Astrocyte (in vitro differentiated cells and primary cell): ENCODE measurements around the gene ADCY3. TPM values are rescaled to one million over a fixed set of nuclear protein-coding genes. Genes with fewer than 3 reads are reported as not detected.

Experiments used
- DNase-seq: peaks from one replicate; pipeline ENCODE4 v3.0.0-alpha.2; 2010; ENCODE audit warnings: low read depth
- FAIRE-seq: peaks from 2 replicates; lab custom pipeline; 2011; peaks lifted over from hg19 to GRCh38; lab: Jason Lieb, UNC
- H2AFZ ChIP-seq: 2 replicates; pipeline ENCODE4 v1.6.0; 2012; ENCODE audit warnings: low read depth, low read length, inconsistent platforms
- H3K27ac ChIP-seq: 2 replicates; pipeline ENCODE4 v1.5.1; 2011; ENCODE audit warnings: low read depth, low read length, inconsistent platforms
- H3K27me3 ChIP-seq: 2 replicates; pipeline ENCODE4 v1.6.0; 2011; ENCODE audit warnings: low read length, inconsistent platforms; ENCODE audit not compliant: insufficient read depth
- H3K36me3 ChIP-seq: 2 replicates; pipeline ENCODE4 v1.5.1; 2011; ENCODE audit warnings: low read length, inconsistent platforms; ENCODE audit not compliant: insufficient read depth
- H3K4me1 ChIP-seq: 2 replicates; pipeline ENCODE4 v1.5.1; 2011; ENCODE audit warnings: low read length, inconsistent platforms; ENCODE audit not compliant: insufficient read depth
- H3K4me2 ChIP-seq: 2 replicates; pipeline ENCODE4 v1.6.0; 2012; ENCODE audit warnings: low read length, inconsistent platforms
- H3K4me3 ChIP-seq: 2 replicates; pipeline ENCODE4 v1.5.1; 2011; ENCODE audit warnings: low read depth, mild to moderate bottlenecking, low read length, inconsistent platforms; ENCODE audit not compliant: insufficient read depth
- H3K79me2 ChIP-seq: 2 replicates; pipeline ENCODE4 v1.6.0; 2012; ENCODE audit warnings: mild to moderate bottlenecking, low read length, inconsistent platforms; ENCODE audit not compliant: insufficient read depth
- H3K9ac ChIP-seq: 2 replicates; pipeline ENCODE4 v1.6.0; 2012; ENCODE audit warnings: mild to moderate bottlenecking, low read length, inconsistent platforms
- H3K9me3 ChIP-seq: 2 replicates; pipeline ENCODE4 v1.5.1; 2012; ENCODE audit warnings: low read depth, mild to moderate bottlenecking, low read length, inconsistent platforms; ENCODE audit not compliant: insufficient read depth
- H4K20me1 ChIP-seq: 2 replicates; pipeline ENCODE4 v1.6.0; 2012; ENCODE audit warnings: low read length, inconsistent platforms; ENCODE audit not compliant: insufficient read depth
- H3K27ac Mint-ChIP-seq: one replicate; pipeline ENCODE4 v1.8.0; 2021; ENCODE audit warnings: mild to moderate bottlenecking, mixed read lengths; ENCODE audit not compliant: unreplicated experiment
- H3K27me3 Mint-ChIP-seq: one replicate; pipeline ENCODE4 v1.8.0; 2021; ENCODE audit warnings: low read depth, mixed read lengths; ENCODE audit not compliant: unreplicated experiment
- H3K36me3 Mint-ChIP-seq: one replicate; pipeline ENCODE4 v1.8.0; 2021; ENCODE audit warnings: low read depth, mixed read lengths; ENCODE audit not compliant: unreplicated experiment
- H3K4me1 Mint-ChIP-seq: one replicate; pipeline ENCODE4 v1.8.0; 2021; ENCODE audit warnings: low read depth, mixed read lengths; ENCODE audit not compliant: unreplicated experiment
- H3K4me3 Mint-ChIP-seq: one replicate; pipeline ENCODE4 v1.8.0; 2021; ENCODE audit warnings: mild to moderate bottlenecking, moderate library complexity, mixed read lengths; ENCODE audit not compliant: unreplicated experiment
- H3K9me3 Mint-ChIP-seq: one replicate; pipeline ENCODE4 v1.8.0; 2021; ENCODE audit warnings: mild to moderate bottlenecking, mixed read lengths; ENCODE audit not compliant: unreplicated experiment
- EZH2 ChIP-seq: IDR thresholded peaks from 2 replicates; pipeline ENCODE4 v1.6.1; 2012; ENCODE audit warnings: mild to moderate bottlenecking, low read length, inconsistent platforms; ENCODE audit not compliant: insufficient read depth
- total RNA-seq: library from RNA; stranded (reverse); gene quantifications from 2 replicates; pipeline ENCODE4 v1.2.1, GENCODE V29; 2021
- TF ChIP-seq, protein P1 (sequence below): IDR thresholded peaks from 2 replicates; pipeline ENCODE4 v1.5.1; 2011; ENCODE audit warnings: low read depth, mild to moderate bottlenecking, inconsistent platforms, low read length, moderate library complexity; ENCODE audit not compliant: insufficient read depth

Gene ADCY3
- total RNA-seq, 1 donor from 2014 or later: 12.5 TPM

DNA sequence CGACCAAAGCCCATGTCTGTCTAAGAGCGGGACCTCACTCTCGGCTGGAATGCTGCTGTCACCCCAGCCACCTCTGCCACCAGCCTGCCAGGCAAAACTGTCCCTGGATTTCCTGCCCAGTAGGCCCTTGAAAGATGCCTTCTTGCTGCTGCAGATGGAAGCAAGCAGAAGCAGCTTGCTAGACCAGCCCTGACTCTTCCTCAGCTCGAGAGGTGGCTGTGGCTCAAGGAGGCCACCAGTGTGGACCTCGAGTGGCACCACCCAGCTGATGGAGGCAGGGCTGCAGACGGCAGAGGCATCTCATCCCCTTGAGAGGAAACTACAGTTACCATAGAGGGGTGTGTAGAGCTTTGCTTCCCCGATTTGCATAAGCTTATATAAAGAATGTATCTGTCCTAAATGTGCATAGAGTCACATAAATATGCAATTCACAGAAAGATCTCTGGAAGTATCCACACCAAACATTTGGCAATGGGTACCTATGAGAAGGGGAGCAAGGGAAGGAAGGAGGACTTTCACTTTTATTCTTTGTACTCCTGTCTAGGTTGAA is 20.6 kb downstream of the ADCY3 start:
- Histone ChIP-seq H3K36me3 (no peaks in the 10 kb centered on the region), H3K4me2 (no peak overlapping the region), H4K20me1 (no peaks in the 10 kb centered on the region), H2AFZ (no peak overlapping the region), H3K27ac (no peak overlapping the region), H3K9me3 (peaks cover 3% of the 10 kb centered on the region), H3K4me3 (no peak overlapping the region), H3K27me3 (no peaks in the 10 kb centered on the region), H3K79me2 (no peaks in the 10 kb centered on the region), H3K4me1 (no peaks in the 10 kb centered on the region), H3K9ac (no peak overlapping the region)
- TF ChIP-seq, protein P1, sequence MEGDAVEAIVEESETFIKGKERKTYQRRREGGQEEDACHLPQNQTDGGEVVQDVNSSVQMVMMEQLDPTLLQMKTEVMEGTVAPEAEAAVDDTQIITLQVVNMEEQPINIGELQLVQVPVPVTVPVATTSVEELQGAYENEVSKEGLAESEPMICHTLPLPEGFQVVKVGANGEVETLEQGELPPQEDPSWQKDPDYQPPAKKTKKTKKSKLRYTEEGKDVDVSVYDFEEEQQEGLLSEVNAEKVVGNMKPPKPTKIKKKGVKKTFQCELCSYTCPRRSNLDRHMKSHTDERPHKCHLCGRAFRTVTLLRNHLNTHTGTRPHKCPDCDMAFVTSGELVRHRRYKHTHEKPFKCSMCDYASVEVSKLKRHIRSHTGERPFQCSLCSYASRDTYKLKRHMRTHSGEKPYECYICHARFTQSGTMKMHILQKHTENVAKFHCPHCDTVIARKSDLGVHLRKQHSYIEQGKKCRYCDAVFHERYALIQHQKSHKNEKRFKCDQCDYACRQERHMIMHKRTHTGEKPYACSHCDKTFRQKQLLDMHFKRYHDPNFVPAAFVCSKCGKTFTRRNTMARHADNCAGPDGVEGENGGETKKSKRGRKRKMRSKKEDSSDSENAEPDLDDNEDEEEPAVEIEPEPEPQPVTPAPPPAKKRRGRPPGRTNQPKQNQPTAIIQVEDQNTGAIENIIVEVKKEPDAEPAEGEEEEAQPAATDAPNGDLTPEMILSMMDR: no peak
- TF ChIP-seq EZH2: no peak
- no peaks in the 10 kb centered on the region for H3K27me3 Mint-ChIP-seq
- FAIRE-seq (no peak), DNase-seq (no peak)
- peaks cover 37% of the 10 kb centered on the region for H3K36me3 Mint-ChIP-seq
- no peak overlapping the region for H3K4me3 Mint-ChIP-seq
- H3K4me1 Mint-ChIP-seq: no peaks in the 10 kb centered on the region
- H3K27ac Mint-ChIP-seq: no peak overlapping the region
- peaks cover 26% of the 10 kb centered on the region for H3K9me3 Mint-ChIP-seq

GRCh38 chr2:24898122-24899109 is 21.6 kb downstream of the ADCY3 start:
- no peak for FAIRE-seq
- no peak overlapping the region for H3K4me3 ChIP-seq
- H3K4me1 Mint-ChIP-seq: no peaks in the 10 kb centered on the region
- H2AFZ ChIP-seq: no peak overlapping the region
- TF ChIP-seq, protein P1: no peak
- TF ChIP-seq EZH2: no peak
- H4K20me1 ChIP-seq: no peaks in the 10 kb centered on the region
- peaks cover 6% of the 10 kb centered on the region for H3K9me3 ChIP-seq
- H3K4me3 Mint-ChIP-seq: no peak overlapping the region
- DNase-seq: no peak
- H3K9ac ChIP-seq: no peak overlapping the region
- peaks cover 34% of the 10 kb centered on the region for H3K36me3 Mint-ChIP-seq
- no peaks in the 10 kb centered on the region for H3K4me1 ChIP-seq
- H3K27me3 ChIP-seq: no peaks in the 10 kb centered on the region
- H3K36me3 ChIP-seq: no peaks in the 10 kb centered on the region
- H3K27ac ChIP-seq: no peak overlapping the region
- H3K27me3 Mint-ChIP-seq: no peaks in the 10 kb centered on the region
- no peak overlapping the region for H3K27ac Mint-ChIP-seq
- peaks cover 25% of the 10 kb centered on the region for H3K9me3 Mint-ChIP-seq
- H3K79me2 ChIP-seq: no peaks in the 10 kb centered on the region
- H3K4me2 ChIP-seq: peak overlapping the region; percentile 68
